GM18867 (cell line): ENCODE measurements around the gene BCR.

Experiments used
- ATAC-seq: cut with Tn5 transposase; IDR thresholded peaks from one replicate; pipeline ENCODE4 v1.9.1; 2021; ENCODE audit warnings: mild to moderate bottlenecking, moderate library complexity; ENCODE audit not compliant: unreplicated experiment

The BCR gene

GRCh38 chr22:23227380-23227779 lies 47.1 kb downstream of the BCR start:
- ATAC-seq = no peak

- ATAC-seq = no peak
Observed at GRCh38 chr22:23228503-23228902, 48.2 kb downstream of the BCR start.

- no peak for ATAC-seq
Observed at GRCh38 chr22:23229646-23230045, 49.3 kb downstream of the BCR start.

- ATAC-seq = no peak
Observed at GRCh38 chr22:23230348-23231068, 50.2 kb downstream of the BCR start.

GRCh38 chr22:23231471-23232093 lies 51.3 kb downstream of the BCR start:
- ATAC-seq = no peak

GRCh38 chr22:23232094-23232905 lies 52.0 kb downstream of the BCR start:
- no peak for ATAC-seq

GRCh38 chr22:23233084-23233531 lies 52.8 kb downstream of the BCR start:
- no peak for ATAC-seq

GRCh38 chr22:23233752-23234408 lies 53.6 kb downstream of the BCR start:
- no peak for ATAC-seq

- no peak for ATAC-seq
Observed at GRCh38 chr22:23234409-23235161, 54.3 kb downstream of the BCR start.

- no peak for ATAC-seq
Observed at GRCh38 chr22:23235425-23235824, 55.1 kb downstream of the BCR start.

GRCh38 chr22:23236026-23236425 lies 55.7 kb downstream of the BCR start:
- no peak for ATAC-seq

GRCh38 chr22:23236440-23237184 lies 56.3 kb downstream of the BCR start:
- ATAC-seq = no peak

- ATAC-seq = no peak
Observed at GRCh38 chr22:23237201-23237798, 57.0 kb downstream of the BCR start.

GRCh38 chr22:23237841-23238240 lies 57.5 kb downstream of the BCR start:
- ATAC-seq = no peak

GRCh38 chr22:23238707-23239106 lies 58.4 kb downstream of the BCR start:
- no peak for ATAC-seq

- no peak for ATAC-seq
Observed at GRCh38 chr22:23239429-23239828, 59.1 kb downstream of the BCR start.

GRCh38 chr22:23240639-23241389 lies 60.5 kb downstream of the BCR start:
- no peak for ATAC-seq

GRCh38 chr22:23241562-23242472 lies 61.5 kb downstream of the BCR start:
- no peak for ATAC-seq
